Keratinocyte (primary cell): ENCODE data around the gene KCNG3. TPM values are rescaled to one million over a fixed set of nuclear protein-coding genes. Genes with fewer than 3 reads are reported as not detected.

Source experiments
- DNase-seq: peaks from one replicate; pipeline ENCODE4 v3.0.0-alpha.2; 2011; ENCODE audit warnings: low read depth, missing footprints, low spot score
- FAIRE-seq: peaks from 2 replicates; lab custom pipeline; 2011; peaks lifted over from hg19 to GRCh38; lab: Jason Lieb, UNC
- H2AFZ ChIP-seq: 2 replicates; pipeline ENCODE4 v1.6.0; 2012; ENCODE audit warnings: low read length, control low read depth, inconsistent platforms; ENCODE audit not compliant: control insufficient read depth
- H3K27ac ChIP-seq: 2 replicates; pipeline ENCODE4 v1.5.1; 2011; ENCODE audit warnings: low read length; ENCODE audit not compliant: control insufficient read depth, insufficient read depth
- H3K27me3 ChIP-seq: 3 replicates; pipeline ENCODE4 v1.6.0; 2011; ENCODE audit warnings: low read length; ENCODE audit not compliant: control insufficient read depth, insufficient read depth; ENCODE audit errors: extremely low read depth
- H3K36me3 ChIP-seq, 2 experiments: 2 replicates in 1 of 2; 3 replicates in 1 of 2; pipeline ENCODE4 v1.5.1; 2011; ENCODE audit warnings: low read length in 2 of 2, mild to moderate bottlenecking in 1 of 2; ENCODE audit not compliant: control insufficient read depth in 2 of 2, insufficient read depth in 2 of 2; ENCODE audit errors: extremely low read depth in 1 of 2
- H3K4me1 ChIP-seq: 3 replicates; pipeline ENCODE4 v1.5.1; 2011; ENCODE audit warnings: low read length; ENCODE audit not compliant: control insufficient read depth, insufficient read depth; ENCODE audit errors: extremely low read depth
- H3K4me2 ChIP-seq: 3 replicates; pipeline ENCODE4 v1.6.0; 2011; ENCODE audit warnings: low read depth, low read length; ENCODE audit not compliant: control insufficient read depth, insufficient read depth; ENCODE audit errors: extremely low read depth
- H3K4me3 ChIP-seq, 3 experiments: fragments of 200-600 bp in 1 of 3; sonication (generic) in 1 of 3; 2 replicates in 2 of 3; 3 replicates in 1 of 3; pipeline ENCODE4 v1.5.1; 2011 to 2016; ENCODE audit warnings: low read length in 3 of 3, mild to moderate bottlenecking in 3 of 3, control low read depth in 2 of 3, inconsistent platforms in 1 of 3, low read depth in 1 of 3, mixed read lengths in 1 of 3, mixed run types in 1 of 3, moderate library complexity in 1 of 3; ENCODE audit not compliant: control insufficient read depth in 2 of 3, insufficient read depth in 2 of 3; ENCODE audit errors: extremely low read depth in 1 of 3
- H3K79me2 ChIP-seq: 2 replicates; pipeline ENCODE4 v1.6.0; 2012; ENCODE audit warnings: low read length; ENCODE audit not compliant: control insufficient read depth, insufficient read depth
- H3K9ac ChIP-seq: 3 replicates; pipeline ENCODE4 v1.6.0; 2011; ENCODE audit warnings: low read length; ENCODE audit not compliant: control insufficient read depth, insufficient read depth; ENCODE audit errors: extremely low read depth
- H3K9me1 ChIP-seq: 3 replicates; pipeline ENCODE4 v1.6.0; 2011; ENCODE audit warnings: low read length; ENCODE audit not compliant: control insufficient read depth, insufficient read depth; ENCODE audit errors: extremely low read depth
- H3K9me3 ChIP-seq: 2 replicates; pipeline ENCODE4 v1.5.1; 2012; ENCODE audit warnings: low read depth, low read length; ENCODE audit not compliant: control insufficient read depth
- H4K20me1 ChIP-seq: 3 replicates; pipeline ENCODE4 v1.6.0; 2011; ENCODE audit warnings: low read length; ENCODE audit not compliant: control insufficient read depth, insufficient read depth; ENCODE audit errors: extremely low read depth
- CTCF ChIP-seq, 3 experiments: IDR thresholded peaks in 1 of 3; conservative IDR thresholded peaks in 1 of 3; optimal IDR thresholded peaks in 1 of 3; 2 replicates in 2 of 3; 3 replicates in 1 of 3; pipeline versions ENCODE3 to v1.5.1; 2011; ENCODE audit warnings: low read length in 3 of 3, mild to moderate bottlenecking in 3 of 3, moderate library complexity in 2 of 3, control low read depth in 1 of 3, inconsistent platforms in 1 of 3; ENCODE audit not compliant: insufficient read depth in 2 of 3; ENCODE audit errors: extremely low read depth in 1 of 3
- EZH2 ChIP-seq: IDR thresholded peaks from one replicate; pipeline ENCODE4 v1.6.1; 2012; ENCODE audit warnings: inconsistent platforms, mild to moderate bottlenecking, low read length, moderate library complexity
- dilution Hi-C: fragments of 300-500 bp; cut with MboI; formaldehyde crosslinking; loops from one replicate; pipeline ENCODE4 v1.7.0; 2020; ENCODE audit warnings: low sequenced_read_pairs; ENCODE audit not compliant: extremely low pct_ligation_motif_present
- polyA plus RNA-seq, 5 experiments: library from polyadenylated mRNA; depleted of rRNA in 3 of 5; stranded (reverse) in 3 of 5; stranded (forward) in 1 of 5; unstranded in 1 of 5; fragments of >200 nt; gene quantifications; 1 replicate in 1 of 5; 2 replicates in 3 of 5; 3 replicates in 1 of 5; pipeline versions ENCODE4 v1.2.1 to v1.2.3, GENCODE V29; 2011 to 2012; ENCODE audit warnings: missing spikeins in 2 of 5, low read depth in 1 of 5, low replicate concordance in 1 of 5

The KCNG3 gene
- polyA plus RNA-seq, 1 donor (not counting 4 experiments of a cell fraction or from before 2014, with no cell fraction given) = not detected

- peak overlapping the region; percentile 37 to 71 (median 60) for H3K4me3 ChIP-seq
- peak overlapping the region; percentile 41 for H3K9ac ChIP-seq
- H3K79me2 ChIP-seq = no peaks in the 10 kb centered on the region
- FAIRE-seq (no peak), DNase-seq (peak; percentile 50)
- no peaks in the 10 kb centered on the region for H4K20me1 ChIP-seq
- dilution Hi-C loops = loop anchor here (10.0 kb wide), 1 partner anchor 170 kb away; no protein-coding TSS in a partner anchor
- H2AFZ ChIP-seq = peak overlapping the region; percentile 73
- no peaks in the 10 kb centered on the region for H3K36me3 ChIP-seq
- TF ChIP-seq CTCF (optimal IDR thresholded peaks at IDR 0.05 in 1 of 3, IDR thresholded peaks at IDR 0.05 in 1 of 3, conservative IDR thresholded peaks at IDR 0.05 in 1 of 3; ENCODE audit: extremely low read depth in 1 of 3, insufficient read depth in 2 of 3, low read length in 3 of 3) = peak; percentile 74 to 87 (median 82)
- TF ChIP-seq EZH2 = peak; percentile 62
- peaks cover 27% of the 10 kb centered on the region for H3K27me3 ChIP-seq
- H3K4me2 ChIP-seq = peak overlapping the region; percentile 96
- H3K4me1 ChIP-seq = peaks cover 9% of the 10 kb centered on the region
- H3K27ac ChIP-seq = no peak overlapping the region
- no peaks in the 10 kb centered on the region for H3K9me3 ChIP-seq
- H3K9me1 ChIP-seq = no peaks in the 10 kb centered on the region
Observed at GRCh38 chr2:42494355-42495233, 812 bp upstream of the KCNG3 start.

GRCh38 chr2:42492691-42493467 is 903 bp downstream of the KCNG3 start:
- H3K4me2 ChIP-seq = no peak overlapping the region
- H3K9me3 ChIP-seq = no peaks in the 10 kb centered on the region
- peaks cover 27% of the 10 kb centered on the region for H3K27me3 ChIP-seq
- FAIRE-seq (no peak), DNase-seq (no peak)
- H3K27ac ChIP-seq = no peak overlapping the region
- H3K9me1 ChIP-seq = no peaks in the 10 kb centered on the region
- H4K20me1 ChIP-seq = no peaks in the 10 kb centered on the region
- dilution Hi-C loops = loop anchor here (10.0 kb wide), 1 partner anchor 172 kb away; no protein-coding TSS in a partner anchor
- H3K4me1 ChIP-seq = peaks cover 9% of the 10 kb centered on the region
- no peaks in the 10 kb centered on the region for H3K36me3 ChIP-seq
- no peak for TF ChIP-seq CTCF (optimal IDR thresholded peaks at IDR 0.05 in 1 of 3, IDR thresholded peaks at IDR 0.05 in 1 of 3, conservative IDR thresholded peaks at IDR 0.05 in 1 of 3; ENCODE audit: extremely low read depth in 1 of 3, insufficient read depth in 2 of 3, low read length in 3 of 3)
- TF ChIP-seq EZH2 = peak; percentile 98
- no peaks in the 10 kb centered on the region for H3K79me2 ChIP-seq
- no peak overlapping the region for H2AFZ ChIP-seq
- H3K4me3 ChIP-seq = no peak overlapping the region
- no peak overlapping the region for H3K9ac ChIP-seq
